ENCODE results near the gene ACAD11. TPM values are rescaled to one million over a fixed set of nuclear protein-coding genes. Genes with fewer than 3 reads are reported as not detected.

ACAD11 gene
- total RNA-seq, 1 experiment from 2014 or later, result 20.3 TPM

- Mint-ChIP-seq H3K27me3 (ENCODE audit: low read depth) (no peaks in the 10 kb centered on the region), H3K4me3 (no peak overlapping the region), H3K9me3 (no peaks in the 10 kb centered on the region), H3K27ac (0 out of 2 replicates have a peak overlapping the region, but pooled peaks have one; percentile 1), H3K36me3 (peaks cover 4% of the 10 kb centered on the region; the same call in 1 of the 2 replicates), H3K4me1 (peaks cover 23% of the 10 kb centered on the region)
- POLR2A ChIA-PET, result no interaction called here
- DNase-seq (ENCODE audit: low spot score) (no peak), ATAC-seq (no peak)
- CTCF ChIA-PET, result no interaction called here
- no peak for TF ChIP-seq SP1 (CRISPR knock-in tag; conservative IDR thresholded peaks at IDR 0.05)
Measured at GRCh38 chr3:132555306-132556035, 104.1 kb downstream of the ACAD11 start.

DNA sequence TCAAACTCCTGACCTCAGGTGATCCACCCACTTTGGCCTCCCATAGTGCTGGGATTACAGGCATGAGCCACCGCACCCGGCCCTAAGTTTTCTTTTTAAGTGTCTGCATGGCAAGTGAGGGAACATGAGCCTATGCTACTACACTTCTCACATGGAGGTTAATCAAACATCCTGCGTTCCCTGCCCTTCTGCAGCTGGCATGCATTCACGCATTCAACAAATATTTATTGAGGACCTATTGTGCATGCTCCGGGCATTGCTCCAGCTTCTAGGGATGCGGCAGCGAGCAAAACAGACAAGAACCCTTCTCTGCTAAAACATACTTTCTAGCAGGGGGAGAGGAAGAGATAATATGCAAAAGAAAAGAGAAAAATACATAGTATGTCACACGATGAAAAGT lies 105.2 kb downstream of the ACAD11 start:
- no peak for DNase-seq (ENCODE audit: low spot score)
- Mint-ChIP-seq H3K27me3 (ENCODE audit: low read depth) (no peaks in the 10 kb centered on the region), H3K36me3 (peaks cover 4% of the 10 kb centered on the region; the same call in 1 of the 2 replicates), H3K4me3 (no peak overlapping the region), H3K27ac (peak overlapping the region; percentile 3; the same call in 1 of the 2 replicates), H3K4me1 (peaks cover 23% of the 10 kb centered on the region), H3K9me3 (no peaks in the 10 kb centered on the region)
- POLR2A ChIA-PET, result no interaction called here
- CTCF ChIA-PET, result no interaction called here
- ATAC-seq, result peak; percentile 25
- TF ChIP-seq ETV6 (CRISPR knock-in tag; IDR thresholded peaks at IDR 0.05), result no peak
- no peak for TF ChIP-seq TCF7 (CRISPR knock-in tag; IDR thresholded peaks at IDR 0.05; ENCODE audit: low read depth)

- no peaks in the 10 kb centered on the region for H3K27me3 Mint-ChIP-seq (ENCODE audit: low read depth)
- no peak for DNase-seq (ENCODE audit: low spot score)
- H3K9me3 Mint-ChIP-seq, result no peaks in the 10 kb centered on the region
- H3K4me3 Mint-ChIP-seq, result no peak overlapping the region
- ChIA-PET CTCF (no interaction called here), POLR2A (no interaction called here)
- ATAC-seq, result no peak
- TF ChIP-seq, protein P1, sequence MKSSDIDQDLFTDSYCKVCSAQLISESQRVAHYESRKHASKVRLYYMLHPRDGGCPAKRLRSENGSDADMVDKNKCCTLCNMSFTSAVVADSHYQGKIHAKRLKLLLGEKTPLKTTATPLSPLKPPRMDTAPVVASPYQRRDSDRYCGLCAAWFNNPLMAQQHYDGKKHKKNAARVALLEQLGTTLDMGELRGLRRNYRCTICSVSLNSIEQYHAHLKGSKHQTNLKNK (CRISPR knock-in tag; IDR thresholded peaks at IDR 0.05), result no peak
- TF ChIP-seq ZNF512 (CRISPR knock-in tag; IDR thresholded peaks at IDR 0.05; ENCODE audit: borderline replicate concordance) (no peak), ZBTB21 (CRISPR knock-in tag; IDR thresholded peaks at IDR 0.05; ENCODE audit: borderline replicate concordance) (no peak), JAZF1 (CRISPR knock-in tag; IDR thresholded peaks at IDR 0.05) (no peak), SMAD3 (CRISPR knock-in tag; IDR thresholded peaks at IDR 0.05; ENCODE audit: borderline replicate concordance) (no peak), NFATC4 (CRISPR knock-in tag; IDR thresholded peaks at IDR 0.05) (no peak), ZNF423 (CRISPR knock-in tag; IDR thresholded peaks at IDR 0.05) (no peak), ZNF396 (CRISPR knock-in tag; IDR thresholded peaks at IDR 0.05; ENCODE audit: borderline replicate concordance) (no peak)
- TF ChIP-seq, protein P2, sequence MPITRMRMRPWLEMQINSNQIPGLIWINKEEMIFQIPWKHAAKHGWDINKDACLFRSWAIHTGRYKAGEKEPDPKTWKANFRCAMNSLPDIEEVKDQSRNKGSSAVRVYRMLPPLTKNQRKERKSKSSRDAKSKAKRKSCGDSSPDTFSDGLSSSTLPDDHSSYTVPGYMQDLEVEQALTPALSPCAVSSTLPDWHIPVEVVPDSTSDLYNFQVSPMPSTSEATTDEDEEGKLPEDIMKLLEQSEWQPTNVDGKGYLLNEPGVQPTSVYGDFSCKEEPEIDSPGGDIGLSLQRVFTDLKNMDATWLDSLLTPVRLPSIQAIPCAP (CRISPR knock-in tag; IDR thresholded peaks at IDR 0.05), result no peak
- H3K36me3 Mint-ChIP-seq, result peaks cover 3% of the 10 kb centered on the region; the same call in 1 of the 2 replicates
- no peak overlapping the region for H3K27ac Mint-ChIP-seq
- peaks cover 23% of the 10 kb centered on the region for H3K4me1 Mint-ChIP-seq
Measured at GRCh38 chr3:132553826-132554225, 105.8 kb downstream of the ACAD11 start.

GRCh38 chr3:132550579-132551305 lies 108.9 kb downstream of the ACAD11 start:
- Mint-ChIP-seq H3K4me3 (no peak overlapping the region), H3K27ac (no peak overlapping the region)
- TF ChIP-seq ZNF423 (CRISPR knock-in tag; IDR thresholded peaks at IDR 0.05), result no peak
- no peak for TF ChIP-seq FOXP4 (CRISPR knock-in tag; IDR thresholded peaks at IDR 0.05)
- TF ChIP-seq, protein P3, sequence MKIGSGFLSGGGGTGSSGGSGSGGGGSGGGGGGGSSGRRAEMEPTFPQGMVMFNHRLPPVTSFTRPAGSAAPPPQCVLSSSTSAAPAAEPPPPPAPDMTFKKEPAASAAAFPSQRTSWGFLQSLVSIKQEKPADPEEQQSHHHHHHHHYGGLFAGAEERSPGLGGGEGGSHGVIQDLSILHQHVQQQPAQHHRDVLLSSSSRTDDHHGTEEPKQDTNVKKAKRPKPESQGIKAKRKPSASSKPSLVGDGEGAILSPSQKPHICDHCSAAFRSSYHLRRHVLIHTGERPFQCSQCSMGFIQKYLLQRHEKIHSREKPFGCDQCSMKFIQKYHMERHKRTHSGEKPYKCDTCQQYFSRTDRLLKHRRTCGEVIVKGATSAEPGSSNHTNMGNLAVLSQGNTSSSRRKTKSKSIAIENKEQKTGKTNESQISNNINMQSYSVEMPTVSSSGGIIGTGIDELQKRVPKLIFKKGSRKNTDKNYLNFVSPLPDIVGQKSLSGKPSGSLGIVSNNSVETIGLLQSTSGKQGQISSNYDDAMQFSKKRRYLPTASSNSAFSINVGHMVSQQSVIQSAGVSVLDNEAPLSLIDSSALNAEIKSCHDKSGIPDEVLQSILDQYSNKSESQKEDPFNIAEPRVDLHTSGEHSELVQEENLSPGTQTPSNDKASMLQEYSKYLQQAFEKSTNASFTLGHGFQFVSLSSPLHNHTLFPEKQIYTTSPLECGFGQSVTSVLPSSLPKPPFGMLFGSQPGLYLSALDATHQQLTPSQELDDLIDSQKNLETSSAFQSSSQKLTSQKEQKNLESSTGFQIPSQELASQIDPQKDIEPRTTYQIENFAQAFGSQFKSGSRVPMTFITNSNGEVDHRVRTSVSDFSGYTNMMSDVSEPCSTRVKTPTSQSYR (CRISPR knock-in tag; IDR thresholded peaks at IDR 0.05), result no peak
- TF ChIP-seq SMAD4 (CRISPR knock-in tag; IDR thresholded peaks at IDR 0.05), result no peak
- TF ChIP-seq MYBL2 (CRISPR knock-in tag; IDR thresholded peaks at IDR 0.05), result no peak
- TF ChIP-seq NR2C2 (CRISPR knock-in tag; IDR thresholded peaks at IDR 0.05), result no peak
- TF ChIP-seq ATF1 (CRISPR knock-in tag; IDR thresholded peaks at IDR 0.05), result no peak
- no peak for TF ChIP-seq RORB (CRISPR knock-in tag; IDR thresholded peaks at IDR 0.05)
- TF ChIP-seq USF1 (CRISPR knock-in tag; IDR thresholded peaks at IDR 0.05), result no peak

More at GRCh38 chr3:132550579-132551305, 108.9 kb downstream of the ACAD11 start:
- H3K27me3 Mint-ChIP-seq (ENCODE audit: low read depth), result no peaks in the 10 kb centered on the region
- H3K36me3 Mint-ChIP-seq, result no peaks in the 10 kb centered on the region
- ChIA-PET POLR2A (no interaction called here), CTCF (interaction anchor here (0.8 kb wide), 1 partner anchor 15 kb away, joined by 6 read pairs; no protein-coding TSS in a partner anchor)
- peaks cover 4% of the 10 kb centered on the region; the same call in 1 of the 2 replicates for H3K9me3 Mint-ChIP-seq
- H3K4me1 Mint-ChIP-seq, result peaks cover 13% of the 10 kb centered on the region
- no peak for DNase-seq (ENCODE audit: low spot score)
- no peak for ATAC-seq

All from WTC11 (cell line).